VCaP (cell line): ENCODE measurements around the gene RGS5.

Experiments used
- H3K27ac ChIP-seq: fragments of 450-650 bp; 2 replicates; pipeline ENCODE4 v1.5.1; 2017
- TF ChIP-seq, protein P1 (sequence below): fragments of 450-650 bp; conservative IDR thresholded peaks from 2 replicates; pipeline ENCODE4 v1.5.1; 2017; ENCODE audit warnings: mild to moderate bottlenecking, moderate library complexity

RGS5 gene

DNA sequence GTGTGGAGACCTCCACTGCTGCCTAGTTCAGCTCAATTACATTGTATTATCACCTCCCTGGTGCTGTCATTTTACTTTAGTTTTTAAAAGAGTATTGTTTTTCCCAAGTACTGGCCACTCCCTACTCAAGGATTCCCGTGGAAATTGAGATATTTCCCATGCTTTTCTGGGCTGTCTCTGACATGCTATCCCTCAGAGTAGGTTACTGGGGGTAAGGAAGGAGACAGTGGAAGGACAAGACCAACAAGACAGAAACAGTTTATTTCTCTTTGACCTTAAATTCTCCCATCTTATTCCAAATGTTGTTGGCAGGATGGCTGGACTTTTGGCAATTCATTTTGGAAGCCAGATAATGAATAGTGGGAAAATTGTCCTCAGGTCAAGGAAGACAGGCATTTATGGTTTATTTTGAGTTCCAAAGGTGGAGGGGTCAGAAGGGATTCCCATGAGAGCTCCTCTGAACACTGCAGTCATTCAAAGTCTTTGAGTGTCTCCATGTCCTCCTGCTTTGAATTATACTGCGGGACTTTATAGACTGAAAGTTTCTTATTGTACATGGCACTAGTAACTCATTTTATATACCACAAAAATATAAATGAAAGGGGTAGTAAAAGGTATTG lies 20.3 kb downstream of the RGS5 start:
- no peak overlapping the region for H3K27ac ChIP-seq
- TF ChIP-seq, protein P1, sequence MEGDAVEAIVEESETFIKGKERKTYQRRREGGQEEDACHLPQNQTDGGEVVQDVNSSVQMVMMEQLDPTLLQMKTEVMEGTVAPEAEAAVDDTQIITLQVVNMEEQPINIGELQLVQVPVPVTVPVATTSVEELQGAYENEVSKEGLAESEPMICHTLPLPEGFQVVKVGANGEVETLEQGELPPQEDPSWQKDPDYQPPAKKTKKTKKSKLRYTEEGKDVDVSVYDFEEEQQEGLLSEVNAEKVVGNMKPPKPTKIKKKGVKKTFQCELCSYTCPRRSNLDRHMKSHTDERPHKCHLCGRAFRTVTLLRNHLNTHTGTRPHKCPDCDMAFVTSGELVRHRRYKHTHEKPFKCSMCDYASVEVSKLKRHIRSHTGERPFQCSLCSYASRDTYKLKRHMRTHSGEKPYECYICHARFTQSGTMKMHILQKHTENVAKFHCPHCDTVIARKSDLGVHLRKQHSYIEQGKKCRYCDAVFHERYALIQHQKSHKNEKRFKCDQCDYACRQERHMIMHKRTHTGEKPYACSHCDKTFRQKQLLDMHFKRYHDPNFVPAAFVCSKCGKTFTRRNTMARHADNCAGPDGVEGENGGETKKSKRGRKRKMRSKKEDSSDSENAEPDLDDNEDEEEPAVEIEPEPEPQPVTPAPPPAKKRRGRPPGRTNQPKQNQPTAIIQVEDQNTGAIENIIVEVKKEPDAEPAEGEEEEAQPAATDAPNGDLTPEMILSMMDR = no peak

DNA sequence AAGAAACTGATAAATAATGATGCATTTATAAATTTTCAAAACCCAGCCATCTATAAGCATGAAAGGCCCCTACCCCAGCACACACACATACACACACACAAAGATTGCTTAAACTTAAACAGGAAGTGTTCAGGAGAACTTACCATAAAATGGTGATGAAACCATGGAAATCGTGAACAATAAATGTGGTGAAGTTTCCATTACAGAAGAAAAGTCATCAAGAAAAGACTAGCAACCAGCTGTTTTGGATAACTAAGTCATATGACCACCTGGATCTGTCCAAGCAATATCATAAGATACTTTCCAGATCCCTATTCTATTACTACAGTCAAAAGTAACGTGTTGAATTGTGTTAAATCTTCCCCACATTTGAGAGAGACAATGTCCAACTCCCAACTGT lies 24.1 kb downstream of the RGS5 start:
- H3K27ac ChIP-seq = no peak overlapping the region
- TF ChIP-seq, protein P1 = no peak

DNA sequence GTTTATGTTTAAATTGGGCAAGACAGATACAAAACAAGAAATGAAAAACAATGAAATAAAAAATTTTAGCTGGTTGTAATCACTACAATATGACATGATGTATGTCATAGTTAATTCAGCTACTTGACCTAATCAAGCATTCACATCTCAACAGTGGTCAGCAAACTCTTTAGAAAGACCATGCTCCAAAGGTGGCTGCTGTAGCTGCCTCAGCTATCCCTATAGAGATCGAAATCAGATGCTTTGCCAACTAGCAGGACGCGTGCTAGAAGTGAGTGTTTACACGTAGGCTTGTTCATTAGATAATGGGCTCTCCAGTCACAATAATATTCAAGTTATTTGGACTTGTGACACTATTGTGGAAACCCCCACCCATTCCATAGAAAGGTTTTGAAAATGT lies 25.9 kb downstream of the RGS5 start:
- H3K27ac ChIP-seq = no peak overlapping the region

DNA sequence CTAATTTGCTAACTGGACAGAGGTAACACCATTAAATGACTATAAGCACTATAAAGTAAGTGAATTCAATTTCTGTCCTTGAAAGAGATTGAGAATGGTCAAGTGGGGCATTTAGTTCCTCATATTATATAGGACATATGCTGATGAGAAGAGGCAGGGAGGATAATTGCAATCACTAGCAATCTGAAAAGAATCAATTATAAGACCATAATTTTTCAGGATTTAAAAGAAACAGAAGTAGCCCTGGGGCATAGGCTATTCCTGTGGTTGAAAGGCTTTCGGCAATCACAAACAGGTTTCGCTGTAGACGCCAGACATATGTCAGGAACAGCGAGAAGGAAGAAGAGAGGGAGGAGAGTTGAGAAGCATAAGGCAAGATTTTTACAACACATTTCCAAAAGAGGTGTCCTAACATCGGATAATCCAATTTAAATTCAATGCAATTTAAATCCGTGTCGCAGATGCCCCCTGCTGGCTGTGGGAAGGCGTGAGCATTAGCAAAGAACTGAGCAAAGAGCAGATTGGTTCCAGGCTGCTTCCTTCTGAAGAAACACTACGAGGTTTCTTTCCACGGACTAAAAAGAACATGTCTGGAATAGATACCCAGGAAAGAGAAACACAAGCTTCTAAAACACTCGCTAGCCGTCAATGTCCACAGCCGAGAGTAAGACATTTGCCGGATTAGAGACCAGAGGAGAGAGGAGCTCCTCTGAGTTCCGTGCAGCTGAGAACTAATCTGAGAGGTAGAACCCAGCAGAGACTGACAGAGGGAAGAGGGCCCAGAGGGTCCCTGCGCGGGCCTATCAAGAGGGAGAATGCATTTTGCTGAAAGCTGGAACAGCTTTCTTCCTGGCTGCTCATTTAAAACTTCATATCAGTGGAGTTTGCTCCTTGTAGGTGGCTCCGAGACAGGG lies 27.9 kb downstream of the RGS5 start:
- peak overlapping the region; percentile 42; the same call in 1 of the 2 replicates for H3K27ac ChIP-seq
- TF ChIP-seq, protein P1 = peak; percentile 88

More for the DNA sequence above, 25.9 kb downstream of the RGS5 start:
- TF ChIP-seq, protein P1 = no peak

DNA sequence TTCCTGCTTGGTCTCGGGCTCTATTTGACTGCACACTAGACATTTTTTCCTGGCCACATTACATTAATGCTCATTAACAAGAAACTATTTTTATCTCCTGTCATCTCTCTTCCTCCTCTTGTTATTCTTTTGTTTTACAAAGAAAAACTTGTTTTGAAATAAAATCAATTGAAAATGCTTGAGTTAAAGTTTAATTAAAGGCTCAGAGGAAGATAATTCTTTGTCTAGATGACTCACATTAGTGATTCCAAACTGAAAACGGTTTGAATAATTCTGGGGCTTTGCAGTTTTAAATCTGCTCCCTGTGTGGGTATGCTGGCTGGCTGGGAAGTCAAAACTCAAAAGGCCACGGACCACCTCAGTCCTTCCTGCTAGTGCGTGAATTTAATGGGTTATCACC lies 29.6 kb downstream of the RGS5 start:
- H3K27ac ChIP-seq = peak overlapping the region; percentile 28; the same call in 1 of the 2 replicates
- TF ChIP-seq, protein P1 = no peak

DNA sequence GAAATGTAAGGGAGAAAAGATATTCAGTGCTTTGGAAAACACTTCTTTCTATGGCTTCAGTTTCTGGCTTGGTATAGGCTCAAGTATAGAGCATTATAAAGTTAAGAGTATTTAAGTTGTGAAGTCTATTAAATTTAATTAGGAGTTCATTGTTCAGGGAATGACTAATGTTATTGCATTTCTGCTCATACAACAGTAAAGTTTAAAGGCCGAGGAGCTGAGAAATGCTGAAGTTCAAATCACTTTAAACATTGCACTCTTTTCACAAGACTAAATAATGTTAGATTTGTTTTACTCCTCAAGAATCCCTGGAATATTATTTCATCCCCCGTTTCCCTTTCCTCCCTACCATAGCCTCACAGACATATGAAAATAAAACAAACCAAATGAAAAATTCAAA lies 30.1 kb downstream of the RGS5 start:
- TF ChIP-seq, protein P1 = no peak
- H3K27ac ChIP-seq = no peak overlapping the region

DNA sequence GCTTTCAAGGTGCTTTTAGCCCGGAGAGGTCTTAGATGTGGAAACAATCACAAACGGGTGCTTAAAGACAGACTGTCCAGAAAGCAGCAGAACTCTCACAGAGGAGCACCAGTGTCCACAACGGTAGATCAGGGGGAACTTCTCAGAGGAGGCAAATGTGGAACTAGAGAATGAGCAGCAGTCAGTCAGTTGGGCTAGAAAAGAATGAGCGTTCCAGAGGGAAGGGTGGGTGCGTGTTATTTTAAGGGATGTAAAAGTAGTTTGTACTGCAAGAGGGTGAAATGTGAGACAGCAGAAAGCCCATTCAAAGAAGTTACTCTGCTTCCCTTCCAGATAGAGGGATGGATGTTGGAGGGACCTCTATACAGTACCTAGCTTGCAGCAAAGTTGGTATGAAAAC lies 30.9 kb downstream of the RGS5 start:
- TF ChIP-seq, protein P1 = no peak
- peak overlapping the region; percentile 13; the same call in 1 of the 2 replicates for H3K27ac ChIP-seq
